22Rv1 (cell line): ENCODE measurements around the gene AFDN.
A peak's percentile ranks its signal among the peaks of the same experiment; 100 is the strongest.

ENCODE experiments used
- H3K27ac ChIP-seq: fragments of 450-650 bp; 2 replicates; pipeline ENCODE4 v1.5.1; 2017
- ZFX ChIP-seq: fragments of 450-650 bp; IDR thresholded peaks from 2 replicates; pipeline ENCODE4 v1.6.1; 2017; ENCODE audit warnings: antibody characterized with exemption, borderline replicate concordance
- TF ChIP-seq, protein P1 (sequence below): fragments of 450-650 bp; IDR thresholded peaks from 2 replicates; pipeline ENCODE4 v1.5.1; 2017; ENCODE audit warnings: mild to moderate bottlenecking

AFDN gene

DNA sequence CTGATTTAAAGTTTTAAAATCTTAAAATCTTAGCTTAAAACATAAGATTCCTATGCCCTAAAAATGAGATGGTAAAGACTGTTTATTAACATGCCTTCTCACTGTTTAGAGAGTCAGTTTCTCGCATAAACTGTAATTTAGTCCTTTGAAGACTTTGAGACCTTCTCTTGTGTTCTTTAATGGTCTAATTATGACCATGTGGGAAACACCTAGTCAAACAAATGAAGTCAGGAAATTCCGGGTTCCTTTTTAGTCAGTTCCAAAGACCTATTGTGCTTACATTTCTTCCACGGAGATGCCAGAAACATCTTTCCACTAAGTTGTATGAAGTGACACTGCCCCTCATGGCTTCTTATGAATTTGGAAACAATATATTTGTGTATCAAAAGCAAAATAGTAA, 106.6 kb downstream of the AFDN start:
- no peak for TF ChIP-seq ZFX
- TF ChIP-seq, protein P1, sequence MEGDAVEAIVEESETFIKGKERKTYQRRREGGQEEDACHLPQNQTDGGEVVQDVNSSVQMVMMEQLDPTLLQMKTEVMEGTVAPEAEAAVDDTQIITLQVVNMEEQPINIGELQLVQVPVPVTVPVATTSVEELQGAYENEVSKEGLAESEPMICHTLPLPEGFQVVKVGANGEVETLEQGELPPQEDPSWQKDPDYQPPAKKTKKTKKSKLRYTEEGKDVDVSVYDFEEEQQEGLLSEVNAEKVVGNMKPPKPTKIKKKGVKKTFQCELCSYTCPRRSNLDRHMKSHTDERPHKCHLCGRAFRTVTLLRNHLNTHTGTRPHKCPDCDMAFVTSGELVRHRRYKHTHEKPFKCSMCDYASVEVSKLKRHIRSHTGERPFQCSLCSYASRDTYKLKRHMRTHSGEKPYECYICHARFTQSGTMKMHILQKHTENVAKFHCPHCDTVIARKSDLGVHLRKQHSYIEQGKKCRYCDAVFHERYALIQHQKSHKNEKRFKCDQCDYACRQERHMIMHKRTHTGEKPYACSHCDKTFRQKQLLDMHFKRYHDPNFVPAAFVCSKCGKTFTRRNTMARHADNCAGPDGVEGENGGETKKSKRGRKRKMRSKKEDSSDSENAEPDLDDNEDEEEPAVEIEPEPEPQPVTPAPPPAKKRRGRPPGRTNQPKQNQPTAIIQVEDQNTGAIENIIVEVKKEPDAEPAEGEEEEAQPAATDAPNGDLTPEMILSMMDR, result no peak
- H3K27ac ChIP-seq, result peak overlapping the region; percentile 54

GRCh38 chr6:167933847-167934246, 107.1 kb downstream of the AFDN start:
- no peak for TF ChIP-seq ZFX
- TF ChIP-seq, protein P1, result no peak

GRCh38 chr6:167934426-167934864, 107.7 kb downstream of the AFDN start:
- no peak overlapping the region for H3K27ac ChIP-seq
- TF ChIP-seq, protein P1, result no peak
- TF ChIP-seq ZFX, result no peak

More at GRCh38 chr6:167933847-167934246, 107.1 kb downstream of the AFDN start:
- no peak overlapping the region for H3K27ac ChIP-seq

GRCh38 chr6:167936051-167936450, 109.3 kb downstream of the AFDN start:
- no peak overlapping the region for H3K27ac ChIP-seq
- TF ChIP-seq ZFX, result no peak
- TF ChIP-seq, protein P1, result no peak

DNA sequence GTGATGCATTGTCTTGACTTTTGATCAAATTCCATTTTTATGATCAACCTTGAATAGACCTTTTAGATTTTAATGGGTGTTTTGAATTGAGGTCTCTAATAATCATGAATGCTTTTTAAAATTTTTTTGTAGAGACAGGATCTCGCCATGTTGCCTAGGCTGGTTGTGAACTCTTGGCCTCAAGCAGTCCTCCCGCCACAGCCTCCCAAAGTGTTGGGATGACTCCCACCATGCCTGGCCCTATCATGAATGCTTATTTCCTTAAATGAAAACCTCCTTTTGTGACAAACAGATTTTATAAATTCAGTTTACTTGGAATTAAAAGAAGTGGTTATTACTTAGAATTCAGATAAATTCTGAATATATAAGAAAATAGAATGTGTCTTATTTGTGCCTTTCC, 110.6 kb downstream of the AFDN start:
- no peak overlapping the region for H3K27ac ChIP-seq
- TF ChIP-seq, protein P1, result no peak
- TF ChIP-seq ZFX, result no peak

GRCh38 chr6:167937948-167938911, 111.5 kb downstream of the AFDN start:
- no peak overlapping the region for H3K27ac ChIP-seq
- no peak for TF ChIP-seq ZFX
- TF ChIP-seq, protein P1, result no peak

GRCh38 chr6:167941822-167942221, 115.1 kb downstream of the AFDN start:
- TF ChIP-seq ZFX, result no peak
- TF ChIP-seq, protein P1, result no peak
- no peak overlapping the region for H3K27ac ChIP-seq
